D721Med (cell line): ENCODE results near the gene HLA-DQB1.
"Not testable (repeated sequence)": the region's sequence is repeated elsewhere in the genome, so short reads cannot be mapped to it uniquely, and the experiment has no call there.

Experiments used
- DNase-seq: peaks from one replicate; pipeline ENCODE4 v3.0.0; 2011; ENCODE audit warnings: low spot score; ENCODE audit not compliant: insufficient read length
- FAIRE-seq: peaks from 2 replicates; lab custom pipeline; 2011; peaks lifted over from hg19 to GRCh38; lab: Jason Lieb, UNC
- CTCF ChIP-seq: IDR thresholded peaks from 2 replicates; pipeline ENCODE4 v1.5.1; 2012; ENCODE audit warnings: mild to moderate bottlenecking, control low read depth; ENCODE audit not compliant: insufficient read depth; ENCODE audit errors: missing control alignments

Gene HLA-DQB1

GRCh38 chr6:32662099-32662498 lies 4.4 kb downstream of the HLA-DQB1 start:
- no peak for DNase-seq
- FAIRE-seq, result no peak
- no peak for TF ChIP-seq CTCF

- TF ChIP-seq CTCF, result no peak
- FAIRE-seq, result no peak
- DNase-seq, result no peak
These were observed 6.4 kb downstream of the HLA-DQB1 start for GRCh38 chr6:32659856-32660595.

GRCh38 chr6:32658268-32658897 lies 8.1 kb downstream of the HLA-DQB1 start:
- FAIRE-seq (no peak), DNase-seq (no peak)
- no peak for TF ChIP-seq CTCF

GRCh38 chr6:32657819-32658218 lies 8.6 kb downstream of the HLA-DQB1 start:
- not testable (repeated sequence) for DNase-seq, FAIRE-seq

- not testable (repeated sequence) for FAIRE-seq, DNase-seq
These were observed 9.1 kb downstream of the HLA-DQB1 start for GRCh38 chr6:32657329-32657728.

GRCh38 chr6:32655203-32655710 lies 11.2 kb downstream of the HLA-DQB1 start:
- TF ChIP-seq CTCF, result no peak
- FAIRE-seq, result no peak
- no peak for DNase-seq

- FAIRE-seq, result no peak
- no peak for TF ChIP-seq CTCF
- no peak for DNase-seq
These were observed 21.3 kb downstream of the HLA-DQB1 start for GRCh38 chr6:32645047-32645703.

- no peak for DNase-seq
- no peak for TF ChIP-seq CTCF
- FAIRE-seq, result no peak
These were observed 22.6 kb downstream of the HLA-DQB1 start for GRCh38 chr6:32643904-32644303.
